ENCODE data around the gene GDF10.

Gene GDF10

DNA sequence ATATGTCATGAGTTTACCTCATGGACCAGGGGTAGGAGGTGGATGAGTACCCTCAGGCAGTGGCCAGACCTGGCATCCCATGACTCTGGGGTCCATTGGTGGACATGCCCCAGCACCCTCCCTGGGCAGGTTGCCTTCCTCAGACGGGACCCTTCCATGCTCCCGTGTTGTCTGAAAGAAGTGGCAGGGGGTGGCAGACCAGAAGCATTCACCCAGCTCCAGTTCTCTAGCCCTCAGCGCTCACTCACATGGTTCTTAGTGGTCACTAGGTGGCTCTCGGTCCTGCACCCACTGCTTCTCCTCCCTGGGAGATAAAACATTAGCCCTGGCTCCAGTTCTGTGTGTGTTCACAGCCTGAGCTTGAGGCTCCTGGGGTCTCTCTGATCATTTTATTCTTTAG is 54.2 kb downstream of the GDF10 start:
- H3K4me3 ChIP-seq (ENCODE audit: low read length) = no peak overlapping the region
- H3K4ac ChIP-seq (ENCODE audit: low read depth, low read length) = no peak overlapping the region
- H3K79me1 ChIP-seq (ENCODE audit: low read length) = no peaks in the 10 kb centered on the region
- H3K79me2 ChIP-seq (ENCODE audit: control insufficient read depth, insufficient read depth, low read length) = no peaks in the 10 kb centered on the region
- no CpG with 5 or more reads among the region's 4 CpGs for WGBS (ENCODE audit: extremely low coverage, insufficient coverage, low lambda C conversion rate)
- H3K9ac ChIP-seq (ENCODE audit: low read length) = no peak overlapping the region
- no peak overlapping the region for H4K8ac ChIP-seq (ENCODE audit: low read depth, low read length)
- H3K4me1 ChIP-seq (ENCODE audit: control insufficient read depth, low read depth, low read length) = no peaks in the 10 kb centered on the region
- no peak overlapping the region for H3K27ac ChIP-seq (ENCODE audit: low read depth, low read length)
- no peak overlapping the region for H3K4me2 ChIP-seq (ENCODE audit: low read length)
- H4K5ac ChIP-seq (ENCODE audit: low read length) = no peak overlapping the region
- H3K23ac ChIP-seq (ENCODE audit: low read length) = no peak overlapping the region
- H2BK120ac ChIP-seq (ENCODE audit: low read depth, low read length) = no peak overlapping the region
- DNase-seq = peak; percentile 25
- H3K36me3 ChIP-seq (ENCODE audit: control insufficient read depth, insufficient read depth, low read length) = no peaks in the 10 kb centered on the region
- H2AK5ac ChIP-seq (ENCODE audit: low read length) = no peak overlapping the region
- no peak overlapping the region for H2BK5ac ChIP-seq (ENCODE audit: low read length)
- H2BK15ac ChIP-seq (replicated peaks; ENCODE audit: low read depth) = no peak overlapping the region
- no peaks in the 10 kb centered on the region for H3K27me3 ChIP-seq (ENCODE audit: insufficient read depth, low read length, poor library complexity)
- no peak overlapping the region for H3K18ac ChIP-seq (ENCODE audit: low read length)
- no peak overlapping the region for H3K56ac ChIP-seq (ENCODE audit: low read length)

DNA sequence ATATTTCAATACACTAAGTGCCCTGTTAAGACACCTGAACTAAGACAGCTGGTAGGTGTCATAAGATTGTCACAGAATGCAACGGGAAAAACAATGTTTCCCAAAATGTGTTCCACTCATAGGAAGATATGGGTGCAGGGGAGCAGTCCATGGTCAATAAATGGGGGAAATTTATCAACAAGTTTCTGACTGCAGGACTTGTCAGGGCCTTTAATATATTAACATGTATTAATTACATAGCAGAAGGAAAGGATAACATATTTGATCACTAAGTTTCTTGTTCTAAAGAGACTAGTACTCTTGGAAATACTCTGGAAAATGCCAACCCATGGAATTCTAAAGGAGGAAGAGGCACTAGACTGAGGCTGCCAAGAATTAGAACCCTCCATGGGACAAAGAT is 54.9 kb downstream of the GDF10 start:
- no CpG with 5 or more reads among the region's 1 CpG for WGBS (ENCODE audit: extremely low coverage, insufficient coverage, low lambda C conversion rate)
- no peaks in the 10 kb centered on the region for H3K27me3 ChIP-seq (ENCODE audit: insufficient read depth, low read length, poor library complexity)

DNA sequence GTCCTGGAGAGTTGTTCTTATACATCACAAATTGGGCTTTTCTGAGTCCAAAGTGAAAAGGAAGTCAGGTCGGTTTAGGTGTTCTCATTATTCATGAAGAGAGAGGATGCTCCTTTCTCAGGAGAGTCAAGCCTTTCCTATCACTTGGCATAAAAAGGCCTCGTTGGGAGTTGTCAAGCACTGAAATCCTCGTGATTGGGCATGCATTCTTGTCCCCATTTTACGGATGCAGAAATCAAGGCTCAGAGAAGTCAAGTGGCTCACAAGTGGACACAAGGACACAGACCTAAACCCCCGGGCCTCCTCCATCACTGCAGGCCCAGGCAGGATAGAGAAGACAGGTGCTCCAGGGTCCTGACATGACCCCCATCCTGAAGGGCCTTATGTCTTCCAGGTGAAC is 56.7 kb downstream of the GDF10 start:
- Histone ChIP-seq H2AK5ac (ENCODE audit: low read length) (no peak overlapping the region), H3K23ac (ENCODE audit: low read length) (no peak overlapping the region), H3K27me3 (ENCODE audit: insufficient read depth, low read length, poor library complexity) (no peaks in the 10 kb centered on the region), H3K18ac (ENCODE audit: low read length) (no peak overlapping the region), H3K4me2 (ENCODE audit: low read length) (no peak overlapping the region), H4K8ac (ENCODE audit: low read depth, low read length) (no peak overlapping the region), H3K36me3 (ENCODE audit: control insufficient read depth, insufficient read depth, low read length) (no peaks in the 10 kb centered on the region), H3K4me1 (ENCODE audit: control insufficient read depth, low read depth, low read length) (no peaks in the 10 kb centered on the region), H3K4me3 (ENCODE audit: low read length) (no peak overlapping the region), H2BK5ac (ENCODE audit: low read length) (no peak overlapping the region), H3K9ac (ENCODE audit: low read length) (no peak overlapping the region), H4K5ac (ENCODE audit: low read length) (no peak overlapping the region), H2BK120ac (ENCODE audit: low read depth, low read length) (no peak overlapping the region), H3K79me1 (ENCODE audit: low read length) (no peaks in the 10 kb centered on the region), H3K79me2 (ENCODE audit: control insufficient read depth, insufficient read depth, low read length) (no peaks in the 10 kb centered on the region), H3K27ac (ENCODE audit: low read depth, low read length) (no peak overlapping the region), H3K4ac (ENCODE audit: low read depth, low read length) (no peak overlapping the region), H3K56ac (ENCODE audit: low read length) (no peak overlapping the region), H2BK15ac (replicated peaks; ENCODE audit: low read depth) (no peak overlapping the region)
- WGBS (ENCODE audit: extremely low coverage, insufficient coverage, low lambda C conversion rate) = no CpG with 5 or more reads among the region's 5 CpGs
- DNase-seq = no peak

More for the DNA sequence above, 54.9 kb downstream of the GDF10 start:
- H2AK5ac ChIP-seq (ENCODE audit: low read length) = no peak overlapping the region
- H4K8ac ChIP-seq (ENCODE audit: low read depth, low read length) = no peak overlapping the region
- H3K36me3 ChIP-seq (ENCODE audit: control insufficient read depth, insufficient read depth, low read length) = no peaks in the 10 kb centered on the region
- H3K79me1 ChIP-seq (ENCODE audit: low read length) = no peaks in the 10 kb centered on the region
- H3K18ac ChIP-seq (ENCODE audit: low read length) = no peak overlapping the region
- no peak overlapping the region for H4K5ac ChIP-seq (ENCODE audit: low read length)
- no peak overlapping the region for H3K4me2 ChIP-seq (ENCODE audit: low read length)
- no peak overlapping the region for H2BK15ac ChIP-seq (replicated peaks; ENCODE audit: low read depth)
- no peaks in the 10 kb centered on the region for H3K79me2 ChIP-seq (ENCODE audit: control insufficient read depth, insufficient read depth, low read length)
- H3K4ac ChIP-seq (ENCODE audit: low read depth, low read length) = no peak overlapping the region
- H3K9ac ChIP-seq (ENCODE audit: low read length) = no peak overlapping the region
- no peaks in the 10 kb centered on the region for H3K4me1 ChIP-seq (ENCODE audit: control insufficient read depth, low read depth, low read length)
- no peak for DNase-seq
- no peak overlapping the region for H3K23ac ChIP-seq (ENCODE audit: low read length)
- H3K4me3 ChIP-seq (ENCODE audit: low read length) = no peak overlapping the region
- no peak overlapping the region for H3K27ac ChIP-seq (ENCODE audit: low read depth, low read length)
- no peak overlapping the region for H2BK5ac ChIP-seq (ENCODE audit: low read length)
- H2BK120ac ChIP-seq (ENCODE audit: low read depth, low read length) = no peak overlapping the region
- H3K56ac ChIP-seq (ENCODE audit: low read length) = no peak overlapping the region

DNA sequence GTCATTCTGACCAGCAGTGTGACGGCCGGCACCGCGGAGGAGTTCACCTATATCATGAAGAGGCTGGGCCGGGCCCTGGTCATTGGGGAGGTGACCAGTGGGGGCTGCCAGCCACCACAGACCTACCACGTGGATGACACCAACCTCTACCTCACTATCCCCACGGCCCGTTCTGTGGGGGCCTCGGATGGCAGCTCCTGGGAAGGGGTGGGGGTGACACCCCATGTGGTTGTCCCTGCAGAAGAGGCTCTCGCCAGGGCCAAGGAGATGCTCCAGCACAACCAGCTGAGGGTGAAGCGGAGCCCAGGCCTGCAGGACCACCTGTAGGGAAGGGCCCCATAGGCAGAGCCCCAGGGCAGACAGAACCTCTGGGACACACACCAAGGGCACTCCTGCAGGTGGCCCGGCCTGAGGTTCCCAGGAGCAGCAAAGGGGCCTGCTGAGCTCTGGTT is 57.2 kb downstream of the GDF10 start:
- no peak overlapping the region for H3K4me2 ChIP-seq (ENCODE audit: low read length)
- H4K8ac ChIP-seq (ENCODE audit: low read depth, low read length) = no peak overlapping the region
- no peaks in the 10 kb centered on the region for H3K27me3 ChIP-seq (ENCODE audit: insufficient read depth, low read length, poor library complexity)
- H3K79me2 ChIP-seq (ENCODE audit: control insufficient read depth, insufficient read depth, low read length) = no peaks in the 10 kb centered on the region
- no peak overlapping the region for H3K23ac ChIP-seq (ENCODE audit: low read length)
- H3K4me1 ChIP-seq (ENCODE audit: control insufficient read depth, low read depth, low read length) = no peaks in the 10 kb centered on the region
- no peak overlapping the region for H2BK120ac ChIP-seq (ENCODE audit: low read depth, low read length)
- H3K27ac ChIP-seq (ENCODE audit: low read depth, low read length) = no peak overlapping the region
- DNase-seq = no peak
- no peak overlapping the region for H2BK5ac ChIP-seq (ENCODE audit: low read length)
- H2BK15ac ChIP-seq (replicated peaks; ENCODE audit: low read depth) = no peak overlapping the region
- H3K4me3 ChIP-seq (ENCODE audit: low read length) = no peak overlapping the region
- no peak overlapping the region for H2AK5ac ChIP-seq (ENCODE audit: low read length)
- no peak overlapping the region for H4K5ac ChIP-seq (ENCODE audit: low read length)
- H3K9ac ChIP-seq (ENCODE audit: low read length) = no peak overlapping the region
- no peak overlapping the region for H3K56ac ChIP-seq (ENCODE audit: low read length)
- H3K36me3 ChIP-seq (ENCODE audit: control insufficient read depth, insufficient read depth, low read length) = no peaks in the 10 kb centered on the region
- no CpG with 5 or more reads among the region's 12 CpGs for WGBS (ENCODE audit: extremely low coverage, insufficient coverage, low lambda C conversion rate)
- no peaks in the 10 kb centered on the region for H3K79me1 ChIP-seq (ENCODE audit: low read length)
- H3K18ac ChIP-seq (ENCODE audit: low read length) = no peak overlapping the region
- no peak overlapping the region for H3K4ac ChIP-seq (ENCODE audit: low read depth, low read length)

DNA sequence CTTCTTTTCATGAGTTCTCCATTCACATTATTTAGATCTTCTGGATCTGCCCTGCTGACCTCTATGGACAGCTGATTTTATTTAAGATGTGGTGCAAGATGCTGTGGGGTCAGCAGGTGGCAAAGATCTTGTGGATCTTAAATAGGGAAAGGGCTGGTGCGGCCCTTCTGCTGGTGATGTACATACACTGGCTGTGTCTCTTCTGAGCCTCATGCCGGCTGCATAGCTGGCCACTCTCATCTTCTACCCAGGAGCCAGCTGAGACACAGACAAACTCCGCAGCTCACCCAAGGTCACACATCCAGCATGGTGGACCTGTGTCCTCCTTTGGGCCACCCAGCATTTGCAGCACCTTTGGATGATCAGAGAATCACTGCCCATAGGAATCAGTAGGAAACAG is 57.9 kb downstream of the GDF10 start:
- Histone ChIP-seq H3K79me1 (ENCODE audit: low read length) (no peaks in the 10 kb centered on the region), H4K8ac (ENCODE audit: low read depth, low read length) (no peak overlapping the region)

DNA sequence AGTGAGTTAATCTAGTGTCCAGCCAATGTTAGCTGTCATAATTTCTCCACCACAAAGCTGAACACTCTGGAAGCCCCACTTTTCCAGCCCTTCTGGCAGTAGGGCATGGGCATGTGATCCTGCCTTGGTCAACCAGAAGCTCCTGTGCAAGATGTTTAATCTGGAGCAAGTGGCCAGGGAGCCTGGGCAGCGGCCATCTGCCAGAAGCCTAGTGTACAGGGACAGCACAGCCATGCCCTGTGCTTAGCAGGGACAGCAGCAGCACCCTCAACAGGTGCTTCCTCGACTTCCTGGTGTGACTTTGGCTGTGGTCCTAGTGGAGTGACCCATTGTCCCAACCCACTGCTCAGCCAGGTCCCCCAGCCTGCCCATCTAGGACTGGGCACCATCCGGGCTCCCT is 58.5 kb downstream of the GDF10 start:
- Histone ChIP-seq H3K27ac (ENCODE audit: low read depth, low read length) (no peak overlapping the region), H3K4me1 (ENCODE audit: control insufficient read depth, low read depth, low read length) (no peaks in the 10 kb centered on the region), H3K79me2 (ENCODE audit: control insufficient read depth, insufficient read depth, low read length) (no peaks in the 10 kb centered on the region), H3K27me3 (ENCODE audit: insufficient read depth, low read length, poor library complexity) (no peaks in the 10 kb centered on the region), H2AK5ac (ENCODE audit: low read length) (no peak overlapping the region), H2BK5ac (ENCODE audit: low read length) (no peak overlapping the region), H3K79me1 (ENCODE audit: low read length) (no peaks in the 10 kb centered on the region), H3K4ac (ENCODE audit: low read depth, low read length) (no peak overlapping the region), H3K4me2 (ENCODE audit: low read length) (no peak overlapping the region), H4K5ac (ENCODE audit: low read length) (no peak overlapping the region), H3K23ac (ENCODE audit: low read length) (no peak overlapping the region), H4K8ac (ENCODE audit: low read depth, low read length) (no peak overlapping the region), H3K4me3 (ENCODE audit: low read length) (no peak overlapping the region), H3K36me3 (ENCODE audit: control insufficient read depth, insufficient read depth, low read length) (no peaks in the 10 kb centered on the region), H3K18ac (ENCODE audit: low read length) (no peak overlapping the region), H2BK15ac (replicated peaks; ENCODE audit: low read depth) (no peak overlapping the region), H3K56ac (ENCODE audit: low read length) (no peak overlapping the region), H2BK120ac (ENCODE audit: low read depth, low read length) (no peak overlapping the region), H3K9ac (ENCODE audit: low read length) (no peak overlapping the region)
- DNase-seq = no peak
- WGBS (ENCODE audit: extremely low coverage, insufficient coverage, low lambda C conversion rate) = no CpG with 5 or more reads among the region's 3 CpGs

More for the DNA sequence above, 57.9 kb downstream of the GDF10 start:
- Histone ChIP-seq H3K9ac (ENCODE audit: low read length) (no peak overlapping the region), H3K56ac (ENCODE audit: low read length) (no peak overlapping the region), H2BK120ac (ENCODE audit: low read depth, low read length) (no peak overlapping the region), H3K27ac (ENCODE audit: low read depth, low read length) (no peak overlapping the region), H3K79me2 (ENCODE audit: control insufficient read depth, insufficient read depth, low read length) (no peaks in the 10 kb centered on the region), H3K36me3 (ENCODE audit: control insufficient read depth, insufficient read depth, low read length) (no peaks in the 10 kb centered on the region), H3K4me1 (ENCODE audit: control insufficient read depth, low read depth, low read length) (no peaks in the 10 kb centered on the region), H3K18ac (ENCODE audit: low read length) (no peak overlapping the region), H3K4me3 (ENCODE audit: low read length) (no peak overlapping the region), H2BK15ac (replicated peaks; ENCODE audit: low read depth) (no peak overlapping the region), H3K23ac (ENCODE audit: low read length) (peak overlapping the region; percentile 24), H2BK5ac (ENCODE audit: low read length) (no peak overlapping the region), H3K4ac (ENCODE audit: low read depth, low read length) (no peak overlapping the region), H3K27me3 (ENCODE audit: insufficient read depth, low read length, poor library complexity) (no peaks in the 10 kb centered on the region), H4K5ac (ENCODE audit: low read length) (no peak overlapping the region), H3K4me2 (ENCODE audit: low read length) (no peak overlapping the region), H2AK5ac (ENCODE audit: low read length) (no peak overlapping the region)
- WGBS (ENCODE audit: extremely low coverage, insufficient coverage, low lambda C conversion rate) = no CpG with 5 or more reads among the region's 3 CpGs
- DNase-seq = no peak
